Heart left ventricle (tissue), 13 donors: Measurements from ENCODE around the gene CCDC148.

Experiments used
- POLR2A ChIP-seq, 2 donors: fragments of 450-650 bp; IDR thresholded peaks; one replicate each; pipeline ENCODE4 v1.6.1; 2017; ENCODE audit warnings: antibody characterized with exemption in 2 of 2, mild to moderate bottlenecking in 2 of 2, moderate library complexity in 2 of 2
- TF ChIP-seq, protein P1 (sequence below), 12 donors: fragments of 200-600 bp; sonication (generic) in 4 of 12; IDR thresholded peaks; one replicate each; pipeline versions ENCODE4 v1.5.0 to v1.8.0; 2018 to 2022; ENCODE audit warnings: antibody characterized with exemption in 12 of 12, mild to moderate bottlenecking in 5 of 12
- donor health status: ischemic (EF 13 %, LVEDD 7.1; RV severe dilation, severe dysfunction).
- donor health status: DM: no; HTN: yes; CAD: no.
- donor health status: DM: no; HTN: no; CAD: no.
- donor health status: ischemic (EF 25% LVEDD 6.9; RV normal size, moderate dysfunction).
- donor health status: ischemic (EF 25% LVEDD 5.7; RV mildly dilated, moderate dysfunction).
- donor health status: ischemic (EF 35%, LVEDD 5.7; RV mildly dilated, moderate dysfunction).
- donor health status: nonischemic (EF 11% LVEDD 7.7; RV severe dilation, severe dysfunction).
- donor health status: DM: yes; HTN: yes; CAD: no.
- donor health status: PGD.
- donor health status: ischemic (EF 29% LVEDD 5.4; RV normal size, mild dysfunction).
- donor health status: nonischemic (EF 23%, LVEDD 6.1; RV moderate dilation, normal function).

DNA sequence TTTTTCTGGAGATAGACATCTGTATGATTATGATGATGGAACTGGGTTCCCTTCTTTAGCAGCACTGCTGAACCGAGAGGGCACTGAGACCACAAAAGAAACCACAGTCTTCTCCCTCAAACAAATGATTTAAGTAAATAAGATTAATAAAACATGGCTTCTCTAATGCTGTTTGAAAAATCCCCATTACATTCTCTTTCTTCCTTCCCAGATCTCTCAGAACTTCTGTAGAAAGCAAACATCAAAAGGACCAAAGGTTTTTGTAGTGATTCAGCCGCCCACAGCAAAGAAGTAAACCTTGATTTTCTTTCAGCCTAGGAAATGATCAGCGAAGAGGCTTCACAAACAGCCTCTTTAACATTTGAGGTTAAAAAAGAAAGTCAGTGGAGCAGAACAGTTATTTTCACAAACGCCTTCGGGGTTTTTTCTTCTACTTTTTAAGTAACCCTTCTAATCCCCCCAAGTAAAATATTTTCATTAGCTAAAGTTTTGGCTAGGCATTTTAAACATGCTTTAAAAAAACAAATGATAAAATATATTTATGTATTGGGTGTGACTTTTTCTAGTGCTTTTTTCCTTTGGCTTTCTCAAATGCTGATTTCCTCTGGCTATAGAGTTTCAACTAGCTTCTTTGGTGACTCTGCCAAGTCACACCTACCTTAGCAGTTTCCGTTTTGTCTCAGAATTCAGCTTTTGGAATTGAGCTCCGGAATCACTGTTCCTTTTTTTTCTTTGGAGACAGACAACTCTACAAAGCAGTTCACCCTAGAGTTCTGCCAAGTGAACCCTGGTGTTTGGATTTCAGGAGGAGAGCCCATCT is 265.3 kb downstream of the CCDC148 start:
- TF ChIP-seq, protein P1, sequence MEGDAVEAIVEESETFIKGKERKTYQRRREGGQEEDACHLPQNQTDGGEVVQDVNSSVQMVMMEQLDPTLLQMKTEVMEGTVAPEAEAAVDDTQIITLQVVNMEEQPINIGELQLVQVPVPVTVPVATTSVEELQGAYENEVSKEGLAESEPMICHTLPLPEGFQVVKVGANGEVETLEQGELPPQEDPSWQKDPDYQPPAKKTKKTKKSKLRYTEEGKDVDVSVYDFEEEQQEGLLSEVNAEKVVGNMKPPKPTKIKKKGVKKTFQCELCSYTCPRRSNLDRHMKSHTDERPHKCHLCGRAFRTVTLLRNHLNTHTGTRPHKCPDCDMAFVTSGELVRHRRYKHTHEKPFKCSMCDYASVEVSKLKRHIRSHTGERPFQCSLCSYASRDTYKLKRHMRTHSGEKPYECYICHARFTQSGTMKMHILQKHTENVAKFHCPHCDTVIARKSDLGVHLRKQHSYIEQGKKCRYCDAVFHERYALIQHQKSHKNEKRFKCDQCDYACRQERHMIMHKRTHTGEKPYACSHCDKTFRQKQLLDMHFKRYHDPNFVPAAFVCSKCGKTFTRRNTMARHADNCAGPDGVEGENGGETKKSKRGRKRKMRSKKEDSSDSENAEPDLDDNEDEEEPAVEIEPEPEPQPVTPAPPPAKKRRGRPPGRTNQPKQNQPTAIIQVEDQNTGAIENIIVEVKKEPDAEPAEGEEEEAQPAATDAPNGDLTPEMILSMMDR (IDR thresholded peaks at IDR 0.05) = no peak
- no peak for TF ChIP-seq POLR2A (IDR thresholded peaks at IDR 0.05)
